Activated CD8-positive, alpha-beta memory T cell treated with anti-CD3 and anti-CD28 coated beads for 4 hours (primary cell): ENCODE results near the gene SPATA22.
"Not testable (repeated sequence)": the region's sequence is repeated elsewhere in the genome, so short reads cannot be mapped to it uniquely, and the experiment has no call there.

Experiments used
- DNase-seq, 2 donors: peaks; one replicate each; pipeline ENCODE4 v3.0.0-alpha.2; 2020; ENCODE audit warnings: low read depth in 2 of 2

SPATA22 gene

GRCh38 chr17:3474212-3474611, 2.6 kb upstream of the SPATA22 start:
- DNase-seq, result no peak

GRCh38 chr17:3472137-3472536, 518 bp upstream of the SPATA22 start:
- DNase-seq, result no peak

- no peak for DNase-seq
These were observed 2.1 kb downstream of the SPATA22 start for GRCh38 chr17:3469529-3469928.

GRCh38 chr17:3466355-3466754, 5.3 kb downstream of the SPATA22 start:
- DNase-seq, result not testable (repeated sequence)

- no peak for DNase-seq
These were observed 23.5 kb downstream of the SPATA22 start for GRCh38 chr17:3448059-3448665.

GRCh38 chr17:3447625-3448024, 24.0 kb downstream of the SPATA22 start:
- no peak for DNase-seq

GRCh38 chr17:3440451-3440850, 31.2 kb downstream of the SPATA22 start:
- no peak for DNase-seq

- DNase-seq, result no peak
These were observed 33.3 kb downstream of the SPATA22 start for GRCh38 chr17:3438368-3438767.

GRCh38 chr17:3433741-3434140, 37.9 kb downstream of the SPATA22 start, which contains the start of gene OR1E2:
Gene OR1E2 (minus strand): TSS chr17:3433841. CDS start chr17:3433841, 0 bp downstream.
- DNase-seq, result no peak

GRCh38 chr17:3433215-3433614, 38.4 kb downstream of the SPATA22 start:
- not testable (repeated sequence) for DNase-seq

- DNase-seq, result no peak
These were observed 53.4 kb downstream of the SPATA22 start for GRCh38 chr17:3418222-3418621.

- DNase-seq, result no peak
These were observed 56.0 kb downstream of the SPATA22 start for GRCh38 chr17:3415610-3416009.

GRCh38 chr17:3412216-3412615, 59.4 kb downstream of the SPATA22 start:
- DNase-seq, result not testable (repeated sequence)

GRCh38 chr17:3411070-3411469, 60.5 kb downstream of the SPATA22 start, which contains the start of gene OR3A3:
Gene OR3A3 (plus strand): TSS chr17:3411370.
- no peak for DNase-seq

- DNase-seq, result not testable (repeated sequence)
These were observed 67.8 kb downstream of the SPATA22 start for GRCh38 chr17:3403856-3404255.

- no peak for DNase-seq
These were observed 69.8 kb downstream of the SPATA22 start for GRCh38 chr17:3401786-3402185.

GRCh38 chr17:3400055-3400454, 71.6 kb downstream of the SPATA22 start:
- no peak for DNase-seq

- no peak for DNase-seq
These were observed 73.3 kb downstream of the SPATA22 start, which contains the start of gene OR1E1 for GRCh38 chr17:3398310-3398709. Gene OR1E1 (minus strand): TSS chr17:3398410. CDS start chr17:3398410, 0 bp downstream.

GRCh38 chr17:3397801-3398200, 73.8 kb downstream of the SPATA22 start:
- DNase-seq, result not testable (repeated sequence)
